ENCODE results near the gene MCUR1. TPM values are rescaled to one million over a fixed set of nuclear protein-coding genes. Genes with fewer than 3 reads are reported as not detected.

The MCUR1 gene
- total and polyA plus RNA-seq, 8 donors: 6.8 to 14.5 (median 11.9) TPM

GRCh38 chr6:13811627-13812358, 2.6 kb downstream of the MCUR1 start:
- no peak for TF ChIP-seq CTCF (IDR thresholded peaks at IDR 0.05)
- Histone ChIP-seq H3K27ac (peak overlapping the region in 1 of 4 donors; percentile 38), H3K9me3 (no peaks in the 10 kb centered on the region), H3K4me1 (peaks cover 0 to 29% (median 10%) of the 10 kb centered on the region in 3 donors), H3K27me3 (no peaks in the 10 kb centered on the region), H3K4me3 (no peak overlapping the region), H3K36me3 (no peaks in the 10 kb centered on the region)
- 33% methylated on average over 8 of the region's 8 CpGs for WGBS, 2 donors
- FAIRE-seq (no peak), DNase-seq (peak in 4 of 6 donors; percentile 29 to 50 (median 34)), ATAC-seq (no peak)
- intact Hi-C loops (cut with DNase I): loop anchor here in 1 of 3 donors (10.0 kb wide), 1 partner anchor 63 kb away; no protein-coding TSS in a partner anchor

- H3K27me3 ChIP-seq: no peaks in the 10 kb centered on the region
- DNase-seq: no peak
- peaks cover 0 to 29% (median 10%) of the 10 kb centered on the region in 3 donors for H3K4me1 ChIP-seq
- H3K9me3 ChIP-seq: no peaks in the 10 kb centered on the region
- H3K36me3 ChIP-seq: peaks cover 0 to 6% (median 0%) of the 10 kb centered on the region in 3 donors
- H3K27ac ChIP-seq: no peak overlapping the region
- 27 to 31% methylated on average over 3 of the region's 3 CpGs for WGBS, 2 donors
- no peak for FAIRE-seq
- TF ChIP-seq CTCF (IDR thresholded peaks at IDR 0.05): no peak
- intact Hi-C loops (cut with DNase I): loop anchor here in 1 of 3 donors (10.0 kb wide), 1 partner anchor 64 kb away; no protein-coding TSS in a partner anchor
- no peak overlapping the region for H3K4me3 ChIP-seq
- ATAC-seq: no peak
Observed at GRCh38 chr6:13810688-13811446, 3.5 kb downstream of the MCUR1 start.

- peaks cover 0 to 25% (median 10%) of the 10 kb centered on the region in 3 donors for H3K4me1 ChIP-seq
- peaks cover 0 to 14% (median 0%) of the 10 kb centered on the region in 3 donors for H3K36me3 ChIP-seq
- no peak for DNase-seq
- TF ChIP-seq CTCF (IDR thresholded peaks at IDR 0.05): no peak
- H3K9me3 ChIP-seq: no peaks in the 10 kb centered on the region
- FAIRE-seq: no peak
- no peak for ATAC-seq
- H3K27ac ChIP-seq: no peak overlapping the region
- H3K27me3 ChIP-seq: no peaks in the 10 kb centered on the region
- H3K4me3 ChIP-seq: no peak overlapping the region
- intact Hi-C loops (cut with DNase I): no loop called here
- WGBS, 2 donors: 75 to 82% methylated on average over 4 of the region's 4 CpGs
Observed at GRCh38 chr6:13808801-13809200, 5.6 kb downstream of the MCUR1 start.

GRCh38 chr6:13807696-13808095, 6.7 kb downstream of the MCUR1 start:
- Histone ChIP-seq H3K36me3 (peaks cover 0 to 14% (median 0%) of the 10 kb centered on the region in 3 donors), H3K4me1 (peaks cover 0 to 20% (median 10%) of the 10 kb centered on the region in 3 donors), H3K9me3 (no peaks in the 10 kb centered on the region), H3K4me3 (no peak overlapping the region), H3K27ac (no peak overlapping the region), H3K27me3 (no peaks in the 10 kb centered on the region)
- no peak for TF ChIP-seq CTCF (IDR thresholded peaks at IDR 0.05)
- FAIRE-seq (no peak), DNase-seq (no peak), ATAC-seq (no peak)
- WGBS, 2 donors: 94% methylated on average over 4 of the region's 4 CpGs
- intact Hi-C loops (cut with DNase I): no loop called here
